HCEC 1CT (cell line): ENCODE data around the gene LRRC75A.
"Not testable (repeated sequence)": the region's sequence is repeated elsewhere in the genome, so short reads cannot be mapped to it uniquely, and the experiment has no call there.

Experiments used
- DNase-seq: peaks from one replicate; pipeline ENCODE4 v3.0.0-alpha.2; 2017

Gene LRRC75A

GRCh38 chr17:16395887-16396286, 96.1 kb downstream of the LRRC75A start:
- DNase-seq, result not testable (repeated sequence)

- DNase-seq, result not testable (repeated sequence)
Observed at GRCh38 chr17:16392491-16392890, 99.5 kb downstream of the LRRC75A start.
